GM18951 (cell line): ENCODE results near the gene GOLGA6B.
"Not testable (repeated sequence)": the region's sequence is repeated elsewhere in the genome, so short reads cannot be mapped to it uniquely, and the experiment has no call there.

Experiments used
- POLR2A ChIP-seq: IDR thresholded peaks from 4 replicates; pipeline ENCODE4 v1.6.1; 2011; ENCODE audit warnings: mild to moderate bottlenecking; ENCODE audit not compliant: insufficient read length, insufficient read depth; ENCODE audit errors: extremely low read depth
- in situ Hi-C: fragments of 300-500 bp; cut with MboI; formaldehyde crosslinking; loops from one replicate; pipeline ENCODE4 v1.12.0; 2022; ENCODE audit warnings: low sequenced_read_pairs, mixed read lengths, inconsistent platforms; ENCODE audit not compliant: unreplicated experiment

The GOLGA6B gene

GRCh38 chr15:72656014-72656413 lies 1.5 kb downstream of the GOLGA6B start:
- in situ Hi-C loops = not testable (repeated sequence)

GRCh38 chr15:72661081-72661480 lies 6.6 kb downstream of the GOLGA6B start:
- in situ Hi-C loops = not testable (repeated sequence)

GRCh38 chr15:72663931-72664330 lies 9.4 kb downstream of the GOLGA6B start:
- in situ Hi-C loops = not testable (repeated sequence)

- in situ Hi-C loops = not testable (repeated sequence)
Observed at GRCh38 chr15:72665706-72666105, 11.2 kb downstream of the GOLGA6B start.

- in situ Hi-C loops = not testable (repeated sequence)
Observed at GRCh38 chr15:72669803-72670202, 15.3 kb downstream of the GOLGA6B start.

GRCh38 chr15:72670656-72671352 lies 16.3 kb downstream of the GOLGA6B start:
- in situ Hi-C loops = not testable (repeated sequence)

- no peak for TF ChIP-seq POLR2A
- in situ Hi-C loops = no loop called here
Observed at GRCh38 chr15:72671525-72671924, 17.0 kb downstream of the GOLGA6B start.

GRCh38 chr15:72676838-72677237 lies 22.3 kb downstream of the GOLGA6B start:
- no peak for TF ChIP-seq POLR2A
- in situ Hi-C loops = no loop called here

- in situ Hi-C loops = no loop called here
- TF ChIP-seq POLR2A = no peak
Observed at GRCh38 chr15:72680931-72681330, 26.4 kb downstream of the GOLGA6B start.

GRCh38 chr15:72682772-72683171 lies 28.3 kb downstream of the GOLGA6B start:
- TF ChIP-seq POLR2A = no peak
- in situ Hi-C loops = no loop called here

GRCh38 chr15:72685301-72685924 lies 30.9 kb downstream of the GOLGA6B start:
- in situ Hi-C loops = no loop called here

GRCh38 chr15:72685925-72686794 lies 31.7 kb downstream of the GOLGA6B start, which contains the start of the genes BBS4 and HIGD2B:
Gene BBS4 (plus strand): TSS chr15:72686207. CDS start chr15:72686228, 21 bp downstream.
Gene HIGD2B (minus strand): TSS chr15:72686182. CDS start chr15:72676374, 9,808 bp downstream.
- TF ChIP-seq POLR2A = peak; percentile 87
- in situ Hi-C loops = no loop called here

More at GRCh38 chr15:72685301-72685924, 30.9 kb downstream of the GOLGA6B start:
- TF ChIP-seq POLR2A = no peak

- in situ Hi-C loops = no loop called here
- TF ChIP-seq POLR2A = no peak
Observed at GRCh38 chr15:72688697-72689096, 34.2 kb downstream of the GOLGA6B start.

- in situ Hi-C loops = no loop called here
- no peak for TF ChIP-seq POLR2A
Observed at GRCh38 chr15:72690938-72691337, 36.4 kb downstream of the GOLGA6B start.

- TF ChIP-seq POLR2A = no peak
- in situ Hi-C loops = no loop called here
Observed at GRCh38 chr15:72698938-72699337, 44.4 kb downstream of the GOLGA6B start.
